Measurements from ENCODE around the gene DCLK2.

The DCLK2 gene

GRCh38 chr4:150247184-150247583 is 168.9 kb downstream of the DCLK2 start:
- no peak for DNase-seq

- no peak for DNase-seq
Observed at GRCh38 chr4:150248181-150248580, 169.9 kb downstream of the DCLK2 start.

- DNase-seq = peak; percentile 63
Observed at GRCh38 chr4:150250293-150250997, 172.2 kb downstream of the DCLK2 start.

GRCh38 chr4:150250998-150251651 is 172.9 kb downstream of the DCLK2 start:
- no peak for DNase-seq

GRCh38 chr4:150251752-150252190 is 173.5 kb downstream of the DCLK2 start:
- peak; percentile 64 for DNase-seq

GRCh38 chr4:150252306-150252705 is 174.1 kb downstream of the DCLK2 start:
- DNase-seq = peak; percentile 56

GRCh38 chr4:150252741-150253140 is 174.5 kb downstream of the DCLK2 start:
- no peak for DNase-seq

- DNase-seq = no peak
Observed at GRCh38 chr4:150253416-150253815, 175.2 kb downstream of the DCLK2 start.

GRCh38 chr4:150253965-150254630 is 175.9 kb downstream of the DCLK2 start:
- DNase-seq = no peak

GRCh38 chr4:150255610-150256224 is 177.5 kb downstream of the DCLK2 start:
- no peak for DNase-seq

- no peak for DNase-seq
Observed at GRCh38 chr4:150256225-150256620, 178.0 kb downstream of the DCLK2 start.

- peak; percentile 91 for DNase-seq
Observed at GRCh38 chr4:150256841-150257730, 178.8 kb downstream of the DCLK2 start.

- DNase-seq = no peak
Observed at GRCh38 chr4:150258569-150258968, 180.3 kb downstream of the DCLK2 start.

GRCh38 chr4:150259861-150260567 is 181.8 kb downstream of the DCLK2 start:
- DNase-seq = no peak

GRCh38 chr4:150261571-150261970 is 183.3 kb downstream of the DCLK2 start:
- DNase-seq = no peak

- no peak for DNase-seq
Observed at GRCh38 chr4:150262611-150263010, 184.4 kb downstream of the DCLK2 start.

GRCh38 chr4:150264595-150265161 is 186.4 kb downstream of the DCLK2 start:
- no peak for DNase-seq

- no peak for DNase-seq
Observed at GRCh38 chr4:150265806-150266205, 187.6 kb downstream of the DCLK2 start.

- no peak for DNase-seq
Observed at GRCh38 chr4:150268444-150268843, 190.2 kb downstream of the DCLK2 start.

- no peak for DNase-seq
Observed at GRCh38 chr4:150278206-150278605, 200.0 kb downstream of the DCLK2 start.
